Naive thymus-derived CD8-positive, alpha-beta T cell (primary cell): ENCODE measurements around the gene PGS1. TPM values are rescaled to one million over a fixed set of nuclear protein-coding genes. Genes with fewer than 3 reads are reported as not detected.
A peak's percentile ranks its signal among the peaks of the same experiment; 100 is the strongest.

Source experiments
- ATAC-seq, 2 donors: fragments of 150-1000 bp; cut with Tn5 transposase in 1 of 2; sonication (Bioruptor Pico), chemical (Tn5 transposase) in 1 of 2; 1 replicate in 1 of 2; 2 replicates in 1 of 2; pipeline ENCODE4 v1.10.0; 2021; ENCODE audit warnings: mild to moderate bottlenecking in 2 of 2, moderate library complexity in 2 of 2
- POLR2A ChIA-PET: fragments of 350-600 bp; sonication (Branson Sonifier 250); formaldehyde crosslinking; loops from one replicate; lab custom pipeline; 2021; ENCODE audit warnings: antibody characterized with exemption; lab: Charles Lee
- DNase-seq, 10 donors: peaks; one replicate each; pipeline versions ENCODE4 v3.0.0 to v3.0.0-alpha.2; 2020 to 2022
- H3K27ac Mint-ChIP-seq, 10 donors: one replicate each; pipeline ENCODE4 v1.8.0; 2020 to 2022; ENCODE audit warnings: mild to moderate bottlenecking in 10 of 10, mixed read lengths in 10 of 10, moderate library complexity in 4 of 10, inconsistent platforms in 1 of 10
- H3K27me3 Mint-ChIP-seq, 5 donors: one replicate each; pipeline ENCODE4 v1.8.0; 2021 to 2022; ENCODE audit warnings: mixed read lengths in 5 of 5
- H3K36me3 Mint-ChIP-seq, 3 donors: one replicate each; pipeline ENCODE4 v1.8.0; 2020 to 2022; ENCODE audit warnings: mixed read lengths in 3 of 3, mild to moderate bottlenecking in 2 of 3, inconsistent platforms in 1 of 3
- H3K4me1 Mint-ChIP-seq, 4 donors: one replicate each; pipeline ENCODE4 v1.8.0; 2021 to 2022; ENCODE audit warnings: mixed read lengths in 4 of 4
- H3K4me3 Mint-ChIP-seq, 10 donors: one replicate each; pipeline ENCODE4 v1.8.0; 2020 to 2022; ENCODE audit warnings: mild to moderate bottlenecking in 10 of 10, mixed read lengths in 10 of 10, moderate library complexity in 6 of 10, inconsistent platforms in 1 of 10
- H3K9me3 Mint-ChIP-seq, 9 donors: one replicate each; pipeline ENCODE4 v1.8.0; 2020 to 2022; ENCODE audit warnings: mixed read lengths in 9 of 9, mild to moderate bottlenecking in 3 of 9, inconsistent platforms in 1 of 9, moderate library complexity in 1 of 9
- polyA plus RNA-seq, 3 donors: library from polyadenylated mRNA; unstranded; fragments of 300-500 nt; fragmentation: Illumina TruSeq; gene quantifications; one replicate each; pipeline ENCODE4 v1.2.3, GENCODE V29; 2021
- total RNA-seq, 8 experiments: library from RNA in 2 of 8; stranded (reverse) in 2 of 8; gene quantifications; one replicate each; pipeline ENCODE4 v1.2.3 and lab custom pipeline; 2021 to 2026

The PGS1 gene
- total and polyA plus RNA-seq, 5 experiments from 2014 or later = 24.3 to 73.4 (median 46.6) TPM

DNA sequence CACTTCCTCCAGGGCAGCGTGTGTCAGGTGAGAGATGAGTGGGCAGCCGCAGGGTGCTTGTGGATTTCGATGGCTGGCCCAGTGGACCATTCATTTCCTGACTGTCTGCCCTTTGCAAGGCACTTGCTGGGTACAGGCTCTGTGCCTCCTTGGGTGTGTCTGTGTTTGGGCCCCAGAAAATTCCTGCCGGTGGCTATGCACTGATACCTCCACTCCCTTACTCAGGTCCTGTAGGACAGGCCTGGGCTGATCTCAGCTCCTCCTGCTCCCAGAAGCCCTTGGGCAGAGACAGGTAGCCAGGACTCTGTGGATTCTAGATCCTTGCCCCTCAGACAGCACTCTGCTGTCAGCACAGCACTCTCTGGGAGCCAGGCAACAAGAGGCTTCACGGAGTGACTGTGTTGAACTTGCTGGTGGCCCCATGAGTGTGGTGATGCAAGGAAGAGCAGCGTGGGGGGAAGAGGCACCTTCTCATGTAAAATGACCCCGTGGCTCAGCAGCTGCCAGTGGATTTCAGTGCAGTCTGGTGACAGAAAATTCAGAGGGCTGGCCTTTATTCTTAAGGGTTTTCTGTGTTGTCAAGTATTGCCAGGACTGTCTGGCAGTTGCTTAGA, 29.0 kb downstream of the PGS1 start:
- Mint-ChIP-seq H3K4me1 (peaks cover 20 to 53% (median 26%) of the 10 kb centered on the region in 4 donors), H3K4me3 (no peak overlapping the region), H3K9me3 (no peaks in the 10 kb centered on the region), H3K27me3 (no peaks in the 10 kb centered on the region), H3K36me3 (peaks cover 0 to 59% (median 3%) of the 10 kb centered on the region in 3 donors), H3K27ac (peak overlapping the region in 5 of 10 donors; percentile 35 to 74 (median 59))
- ATAC-seq (no peak), DNase-seq (no peak)
- POLR2A ChIA-PET = no interaction called here

GRCh38 chr17:78408476-78409050, 30.1 kb downstream of the PGS1 start:
- POLR2A ChIA-PET = no interaction called here
- no peaks in the 10 kb centered on the region for H3K9me3 Mint-ChIP-seq
- H3K4me3 Mint-ChIP-seq = no peak overlapping the region
- peaks cover 22 to 63% (median 34%) of the 10 kb centered on the region in 4 donors for H3K4me1 Mint-ChIP-seq
- ATAC-seq = no peak
- H3K27ac Mint-ChIP-seq = peak overlapping the region in 8 of 10 donors; percentile 38 to 74 (median 58)
- peaks cover 0 to 48% (median 3%) of the 10 kb centered on the region in 3 donors for H3K36me3 Mint-ChIP-seq
- no peak for DNase-seq
- H3K27me3 Mint-ChIP-seq = no peaks in the 10 kb centered on the region

- peaks cover 0 to 41% (median 0%) of the 10 kb centered on the region in 3 donors for H3K36me3 Mint-ChIP-seq
- DNase-seq (no peak), ATAC-seq (no peak)
- peaks cover 24 to 71% (median 41%) of the 10 kb centered on the region in 4 donors for H3K4me1 Mint-ChIP-seq
- H3K27ac Mint-ChIP-seq = peak overlapping the region; percentile 21 to 85 (median 59)
- POLR2A ChIA-PET = no interaction called here
- H3K4me3 Mint-ChIP-seq = no peak overlapping the region
- no peaks in the 10 kb centered on the region for H3K27me3 Mint-ChIP-seq
- H3K9me3 Mint-ChIP-seq = no peaks in the 10 kb centered on the region
These were observed 30.9 kb downstream of the PGS1 start for GRCh38 chr17:78409191-78409928.

GRCh38 chr17:78411241-78411857, 32.9 kb downstream of the PGS1 start:
- H3K27ac Mint-ChIP-seq = peak overlapping the region in 7 of 10 donors; percentile 42 to 77 (median 47)
- DNase-seq (no peak), ATAC-seq (no peak)
- H3K4me3 Mint-ChIP-seq = no peak overlapping the region
- H3K9me3 Mint-ChIP-seq = no peaks in the 10 kb centered on the region
- H3K36me3 Mint-ChIP-seq = peaks cover 0 to 27% (median 0%) of the 10 kb centered on the region in 3 donors
- H3K27me3 Mint-ChIP-seq = no peaks in the 10 kb centered on the region
- POLR2A ChIA-PET = interaction anchor here (0.6 kb wide), 1 partner anchor 31 kb away, joined by 3 read pairs; no protein-coding TSS in a partner anchor
- H3K4me1 Mint-ChIP-seq = peaks cover 31 to 85% (median 54%) of the 10 kb centered on the region in 4 donors

- Mint-ChIP-seq H3K27ac (peak overlapping the region; percentile 70 to 99 (median 90)), H3K4me3 (peak overlapping the region in 3 of 10 donors; percentile 25 to 81 (median 26)), H3K9me3 (no peaks in the 10 kb centered on the region), H3K4me1 (peaks cover 33 to 88% (median 63%) of the 10 kb centered on the region in 4 donors), H3K27me3 (no peaks in the 10 kb centered on the region), H3K36me3 (peaks cover 0 to 31% (median 0%) of the 10 kb centered on the region in 3 donors)
- POLR2A ChIA-PET = interaction anchor here (0.5 to 0.7 kb wide), 2 partner anchors 29 to 350 kb away, joined by 3 to 7 read pairs; no protein-coding TSS in a partner anchor
- ATAC-seq (no peak), DNase-seq (peak in 1 of 10 donors; percentile 53)
These were observed 34.0 kb downstream of the PGS1 start for GRCh38 chr17:78412403-78412802.

DNA sequence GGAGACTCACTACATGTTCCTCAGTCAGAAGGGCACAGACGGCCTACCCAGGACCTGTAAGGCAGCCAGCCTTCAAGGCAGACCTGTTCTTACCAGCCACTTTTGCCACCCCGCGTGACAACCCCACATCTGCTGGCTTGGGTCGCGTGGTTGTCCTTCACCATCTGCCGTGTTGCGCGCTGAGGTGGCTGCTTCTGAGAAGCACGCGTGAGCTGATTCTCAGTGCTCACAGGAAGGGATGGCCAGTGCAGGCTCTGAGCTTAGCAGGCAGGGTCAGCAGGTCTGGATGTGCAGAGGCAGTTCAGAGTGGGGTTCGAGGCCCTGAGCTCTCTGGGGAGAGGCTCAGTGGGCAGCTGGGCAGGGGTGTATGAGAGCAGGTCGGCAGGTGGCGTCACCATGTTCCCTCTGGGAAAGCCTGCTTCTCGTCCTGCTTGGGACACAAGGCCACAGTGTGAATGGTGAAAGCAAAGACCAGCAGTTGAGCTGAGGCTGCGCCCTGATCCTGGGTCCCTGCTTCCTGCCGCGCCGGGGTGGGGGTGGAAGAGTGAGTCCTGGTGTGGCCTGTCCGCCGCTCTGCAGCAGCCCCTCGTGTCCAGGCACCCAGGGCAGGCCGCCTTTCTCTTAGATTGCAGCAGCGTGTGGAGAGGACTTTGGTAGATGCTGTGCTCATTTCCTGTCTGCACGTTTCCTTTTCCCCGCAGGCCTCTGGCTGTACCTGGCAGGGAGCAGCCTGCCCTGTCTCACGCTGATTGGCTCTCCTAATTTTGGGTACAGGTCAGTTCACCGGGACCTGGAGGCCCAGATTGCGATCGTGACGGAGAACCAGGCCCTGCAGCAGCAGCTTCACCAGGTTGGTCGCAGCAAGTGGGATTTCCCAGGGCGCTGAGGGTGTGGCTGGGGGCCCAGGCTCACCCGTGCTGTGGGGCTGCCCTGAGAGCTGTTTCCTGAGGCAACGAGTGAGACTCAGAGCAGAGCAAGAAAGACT, 36.0 kb downstream of the PGS1 start:
- ATAC-seq = peak; percentile 89 to 90
- H3K4me1 Mint-ChIP-seq = peaks cover 26 to 71% (median 52%) of the 10 kb centered on the region in 4 donors

GRCh38 chr17:78415821-78416711, 37.6 kb downstream of the PGS1 start:
- ATAC-seq = no peak
- Mint-ChIP-seq H3K36me3 (peaks cover 6 to 31% (median 7%) of the 10 kb centered on the region in 3 donors), H3K27ac (peak overlapping the region; percentile 47 to 99 (median 82)), H3K9me3 (no peaks in the 10 kb centered on the region), H3K4me3 (peak overlapping the region in 1 of 10 donors; percentile 22), H3K27me3 (no peaks in the 10 kb centered on the region), H3K4me1 (peaks cover 26 to 65% (median 51%) of the 10 kb centered on the region in 4 donors)
- DNase-seq = no peak
- POLR2A ChIA-PET = interaction anchor here (0.7 kb wide), 1 partner anchor 74 kb away, joined by 3 read pairs; no protein-coding TSS in a partner anchor

More for the DNA sequence above, 36.0 kb downstream of the PGS1 start:
- POLR2A ChIA-PET = no interaction called here
- Mint-ChIP-seq H3K27me3 (no peaks in the 10 kb centered on the region), H3K36me3 (peaks cover 0 to 26% (median 0%) of the 10 kb centered on the region in 3 donors), H3K9me3 (no peaks in the 10 kb centered on the region), H3K4me3 (peak overlapping the region; percentile 55 to 78 (median 70)), H3K27ac (peak overlapping the region; percentile 88 to 99 (median 92))
- peak in 9 of 10 donors; percentile 48 to 69 (median 55) for DNase-seq

GRCh38 chr17:78416791-78417530, 38.5 kb downstream of the PGS1 start:
- POLR2A ChIA-PET = interaction anchor here (0.9 kb wide), 1 partner anchor 162 kb away, joined by 4 read pairs; no protein-coding TSS in a partner anchor
- no peak for ATAC-seq
- DNase-seq = no peak
- peak overlapping the region in 1 of 10 donors; percentile 39 for H3K4me3 Mint-ChIP-seq
- H3K27me3 Mint-ChIP-seq = no peaks in the 10 kb centered on the region
- no peaks in the 10 kb centered on the region for H3K9me3 Mint-ChIP-seq
- H3K4me1 Mint-ChIP-seq = peaks cover 26 to 60% (median 51%) of the 10 kb centered on the region in 4 donors
- H3K27ac Mint-ChIP-seq = peak overlapping the region in 9 of 10 donors; percentile 63 to 99 (median 67)
- H3K36me3 Mint-ChIP-seq = peaks cover 6 to 35% (median 8%) of the 10 kb centered on the region in 3 donors

DNA sequence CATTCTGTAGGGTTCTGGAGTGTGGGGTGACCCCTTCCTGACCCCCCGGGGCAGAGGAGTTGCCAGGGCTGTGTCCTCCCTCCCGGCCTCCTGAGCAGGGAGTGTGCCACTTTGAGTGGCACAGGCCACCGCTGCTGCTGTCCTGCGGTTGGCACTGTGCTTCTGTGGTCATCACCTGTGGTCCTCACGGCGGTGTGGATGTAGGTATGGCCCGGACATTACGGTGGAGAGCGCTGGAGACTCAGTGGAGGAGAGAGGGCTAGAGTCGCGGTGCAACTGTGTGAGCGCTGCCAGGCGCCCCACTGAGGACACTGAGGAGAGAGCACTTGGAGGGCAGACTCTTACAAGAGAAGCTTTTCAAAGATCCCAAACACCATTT, 39.1 kb downstream of the PGS1 start:
- H3K4me1 Mint-ChIP-seq = peaks cover 26 to 60% (median 48%) of the 10 kb centered on the region in 4 donors
- H3K9me3 Mint-ChIP-seq = no peaks in the 10 kb centered on the region
- DNase-seq (no peak), ATAC-seq (no peak)
- POLR2A ChIA-PET = interaction anchor here (0.7 to 0.9 kb wide), 2 partner anchors 44 to 163 kb away, joined by 3 to 4 read pairs; no protein-coding TSS in a partner anchor
- H3K27ac Mint-ChIP-seq = peak overlapping the region in 6 of 10 donors; percentile 63 to 99 (median 67)
- no peaks in the 10 kb centered on the region for H3K27me3 Mint-ChIP-seq
- peak overlapping the region in 1 of 10 donors; percentile 29 for H3K4me3 Mint-ChIP-seq
- H3K36me3 Mint-ChIP-seq = peaks cover 6 to 39% (median 10%) of the 10 kb centered on the region in 3 donors
